ENCODE results near the gene ZNF581. TPM values are rescaled to one million over a fixed set of nuclear protein-coding genes. Genes with fewer than 3 reads are reported as not detected.

Gene ZNF581
- total RNA-seq, 1 experiment from 2014 or later: 39.0 TPM

GRCh38 chr19:55660991-55661390 lies 17.5 kb downstream of the ZNF581 start:
- POLR2A ChIA-PET: no interaction called here
- DNase-seq (ENCODE audit: low read depth, low spot score): no peak

GRCh38 chr19:55661826-55662225 lies 18.4 kb downstream of the ZNF581 start:
- ChIA-PET CTCF (no interaction called here), POLR2A (no interaction called here)
- no peak for ATAC-seq
- H3K4me1 ChIP-seq (ENCODE audit: control insufficient read depth, insufficient read depth, low read length): peaks cover 42% of the 10 kb centered on the region
- DNase-seq (ENCODE audit: low read depth, low spot score): no peak
- TF ChIP-seq SIN3A (IDR thresholded peaks at IDR 0.05; ENCODE audit: borderline replicate concordance, insufficient read depth, low read depth, low read length): no peak
- TF ChIP-seq TCF7L2 (IDR thresholded peaks at IDR 0.05; ENCODE audit: low read depth, low read length): no peak
- no peak for TF ChIP-seq POLR2AphosphoS5 (IDR thresholded peaks at IDR 0.05; ENCODE audit: low read depth, low read length)
- no peak for TF ChIP-seq REST (IDR thresholded peaks at IDR 0.05; ENCODE audit: insufficient read depth in 1 of 2, low read depth in 2 of 2, low read length in 1 of 2)
- no peak for TF ChIP-seq CTCF (IDR thresholded peaks at IDR 0.05)
- BruUV-seq (replicated peaks): no TSS peak
- peaks cover 42% of the 10 kb centered on the region for H3K36me3 ChIP-seq (ENCODE audit: control insufficient read depth, insufficient read depth, low read length)
- no peak overlapping the region for H3K4me3 ChIP-seq (ENCODE audit: low read depth in 2 of 2, low read length in 2 of 2)
- H3K9me3 ChIP-seq (ENCODE audit: control insufficient read depth, insufficient read depth, low read depth, low read length): no peaks in the 10 kb centered on the region
- intact Hi-C loops (cut with micrococcal nuclease; ENCODE audit: unreplicated experiment): no loop called here
- no peaks in the 10 kb centered on the region for H3K27me3 ChIP-seq (ENCODE audit: control insufficient read depth, insufficient read depth, low read length)
- in situ Hi-C loops (cut with HindIII; ENCODE audit: low pct_unique_long_range_greater_than_20kb, low sequenced_read_pairs): no loop called here
- peak overlapping the region; percentile 44 for H3K27ac ChIP-seq (ENCODE audit: low read length)

More at GRCh38 chr19:55660991-55661390, 17.5 kb downstream of the ZNF581 start:
- Histone ChIP-seq H3K27ac (ENCODE audit: low read length) (peak overlapping the region; percentile 55; the same call in 1 of the 2 replicates), H3K36me3 (ENCODE audit: control insufficient read depth, insufficient read depth, low read length) (peaks cover 42% of the 10 kb centered on the region), H3K4me3 (ENCODE audit: low read depth in 2 of 2, low read length in 2 of 2) (no peak overlapping the region), H3K27me3 (ENCODE audit: control insufficient read depth, insufficient read depth, low read length) (no peaks in the 10 kb centered on the region), H3K9me3 (ENCODE audit: control insufficient read depth, insufficient read depth, low read depth, low read length) (no peaks in the 10 kb centered on the region), H3K4me1 (ENCODE audit: control insufficient read depth, insufficient read depth, low read length) (peaks cover 36% of the 10 kb centered on the region)
- CTCF ChIA-PET: no interaction called here
- no peak for ATAC-seq
- intact Hi-C loops (cut with micrococcal nuclease; ENCODE audit: unreplicated experiment): no loop called here
- in situ Hi-C loops (cut with HindIII; ENCODE audit: low pct_unique_long_range_greater_than_20kb, low sequenced_read_pairs): no loop called here
- no peak for TF ChIP-seq TCF7L2 (IDR thresholded peaks at IDR 0.05; ENCODE audit: low read depth, low read length)
- TF ChIP-seq CTCF (IDR thresholded peaks at IDR 0.05): no peak
- no peak for TF ChIP-seq POLR2AphosphoS5 (IDR thresholded peaks at IDR 0.05; ENCODE audit: low read depth, low read length)
- BruUV-seq (replicated peaks): no TSS peak
